A549 (cell line): ENCODE data around the gene RCAN2. TPM values are rescaled to one million over a fixed set of nuclear protein-coding genes. Genes with fewer than 3 reads are reported as not detected.

ENCODE experiments used
- ATAC-seq, 2 experiments: fragments of 200-7000 bp in 1 of 2; fragments of >200 bp in 1 of 2; cut with Nextera tagmentation in 1 of 2; cut with Tn5 transposase in 1 of 2; 3 replicates each; pipeline versions ENCODE4 v1.8.0 to v1.9.1; 2018 to 2020; ENCODE audit warnings: mild to moderate bottlenecking in 1 of 2, moderate library complexity in 1 of 2
- CTCF ChIA-PET: fragments of 300-600 bp; sonication (Branson Sonifier 250); formaldehyde crosslinking; extraction: SDS; loops from one replicate; lab custom pipeline; 2021; ENCODE audit warnings: antibody characterized with exemption, inconsistent platforms; lab: Yijun Ruan, JAX
- POLR2A ChIA-PET: fragments of 350-600 bp; formaldehyde crosslinking; extraction: SDS; loops from one replicate; lab custom pipeline; 2021; ENCODE audit warnings: antibody characterized with exemption, inconsistent platforms; lab: Yijun Ruan, JAX
- DNase-seq, 2 experiments: peaks; one replicate each; pipeline versions ENCODE4 v3.0.0 to v3.0.0-alpha.2; 2011 to 2016; ENCODE audit warnings: low read depth in 1 of 2, low spot score in 1 of 2
- FAIRE-seq: peaks from 2 replicates; lab custom pipeline; 2011; peaks lifted over from hg19 to GRCh38; lab: Jason Lieb, UNC
- H3K27ac ChIP-seq, 2 experiments: fragments of >200 bp; sonication (Bioruptor Twin); formaldehyde crosslinking; 3 replicates each; pipeline ENCODE4 v1.5.1; 2016 to 2017
- H3K4me1 ChIP-seq: fragments of >200 bp; sonication (Bioruptor Twin); formaldehyde crosslinking; 3 replicates; pipeline ENCODE4 v1.6.1; 2016
- H3K4me2 ChIP-seq: fragments of >200 bp; sonication (Bioruptor Twin); formaldehyde crosslinking; 3 replicates; pipeline ENCODE4 v1.6.1; 2016
- H3K4me3 ChIP-seq: fragments of >200 bp; sonication (Bioruptor Twin); formaldehyde crosslinking; 3 replicates; pipeline ENCODE4 v1.5.1; 2016
- H3K9me3 ChIP-seq: fragments of >200 bp; sonication (Bioruptor Twin); formaldehyde crosslinking; 3 replicates; pipeline ENCODE4 v1.6.1; 2016
- BHLHE40 ChIP-seq: IDR thresholded peaks from 2 replicates; pipeline ENCODE4 v1.6.1; 2012; ENCODE audit warnings: low read depth, low read length, inconsistent platforms
- CBX2 ChIP-seq: fragments of 200-600 bp; sonication (generic); IDR thresholded peaks from 2 replicates; pipeline ENCODE4 v1.6.1; 2016; ENCODE audit warnings: low read depth, mild to moderate bottlenecking, borderline replicate concordance
- CBX8 ChIP-seq: fragments of 200-600 bp; sonication (generic); IDR thresholded peaks from 2 replicates; pipeline ENCODE4 v1.6.1; 2016
- CHD2 ChIP-seq: fragments of 150-350 bp; IDR thresholded peaks from 2 replicates; pipeline ENCODE4 v1.6.1; 2014; ENCODE audit warnings: low read length; ENCODE audit not compliant: partially characterized antibody
- EHMT2 ChIP-seq: fragments of 200-600 bp; sonication (generic); IDR thresholded peaks from 2 replicates; pipeline ENCODE4 v1.6.1; 2016; ENCODE audit warnings: antibody characterized with exemption, low read depth, mild to moderate bottlenecking, moderate library complexity
- EP300 ChIP-seq, 2 experiments: fragments of >200 bp; sonication (Bioruptor Twin); formaldehyde crosslinking; IDR thresholded peaks; 2 replicates in 1 of 2; 3 replicates in 1 of 2; pipeline ENCODE4 v1.6.1; 2016 to 2017
- ESRRA ChIP-seq: fragments of 150-350 bp; IDR thresholded peaks from 2 replicates; pipeline ENCODE4 v1.6.1; 2014; ENCODE audit warnings: mild to moderate bottlenecking, low read length, borderline replicate concordance
- HES2 ChIP-seq: fragments of >200 bp; sonication (Bioruptor Twin); formaldehyde crosslinking; IDR thresholded peaks from 2 replicates; pipeline ENCODE4 v1.6.1; 2016
- HEYL ChIP-seq: fragments of 250-450 bp; sonication (Bioruptor Pico); IDR thresholded peaks from 2 replicates; pipeline ENCODE4 v1.8.0; 2021; ENCODE audit warnings: mild to moderate bottlenecking, moderate library complexity
- HOXA7 ChIP-seq: fragments of 250-450 bp; sonication (Bioruptor Pico); IDR thresholded peaks from 2 replicates; pipeline ENCODE4 v1.5.0; 2020; ENCODE audit warnings: mild to moderate bottlenecking, moderate library complexity
- HOXB13 ChIP-seq: fragments of 250-450 bp; sonication (Bioruptor Pico); IDR thresholded peaks from 2 replicates; pipeline ENCODE4 v1.5.0; 2020; ENCODE audit warnings: low read depth, mild to moderate bottlenecking, moderate library complexity
- HOXB5 ChIP-seq: fragments of 250-450 bp; sonication (Bioruptor Pico); IDR thresholded peaks from 2 replicates; pipeline ENCODE4 v1.5.0; 2020; ENCODE audit warnings: mild to moderate bottlenecking, moderate library complexity
- JUNB ChIP-seq: fragments of >200 bp; sonication (Bioruptor Twin); formaldehyde crosslinking; IDR thresholded peaks from 2 replicates; pipeline ENCODE4 v1.6.1; 2016
- MAFK ChIP-seq: fragments of 450-650 bp; IDR thresholded peaks from 2 replicates; pipeline ENCODE4 v1.6.1; 2014; ENCODE audit not compliant: partially characterized antibody
- MAZ ChIP-seq: fragments of 150-350 bp; IDR thresholded peaks from 2 replicates; pipeline ENCODE4 v1.6.1; 2014; ENCODE audit warnings: antibody characterized with exemption, low read depth, low read length, borderline replicate concordance
- MYC ChIP-seq: IDR thresholded peaks from 2 replicates; pipeline ENCODE4 v1.6.1; 2012; ENCODE audit warnings: mild to moderate bottlenecking, inconsistent platforms, low read length, improper control_type of control experiment, borderline replicate concordance
- NFE2L2 ChIP-seq: fragments of 150-350 bp; conservative IDR thresholded peaks from 2 replicates; pipeline ENCODE4 v1.6.1; 2014; ENCODE audit warnings: low read length
- NR3C1 ChIP-seq: fragments of >200 bp; sonication (Bioruptor Twin); formaldehyde crosslinking; IDR thresholded peaks from 3 replicates; pipeline ENCODE4 v1.6.1; 2017
- POLR2A ChIP-seq: IDR thresholded peaks from 2 replicates; pipeline ENCODE4 v1.6.1; 2012; ENCODE audit warnings: mild to moderate bottlenecking, low read length
- POLR2AphosphoS2 ChIP-seq: conservative IDR thresholded peaks from 2 replicates; pipeline ENCODE4 v1.6.1; 2012; ENCODE audit warnings: low read length, improper control_type of control experiment, inconsistent platforms
- RCOR1 ChIP-seq: fragments of 150-350 bp; IDR thresholded peaks from 2 replicates; pipeline ENCODE4 v1.6.1; 2014; ENCODE audit warnings: antibody characterized with exemption, low read length, low read depth
- RFX5 ChIP-seq: fragments of 450-650 bp; IDR thresholded peaks from 2 replicates; pipeline ENCODE4 v1.7.1; 2014; ENCODE audit warnings: antibody characterized with exemption, mild to moderate bottlenecking, moderate library complexity
- RNF2 ChIP-seq: fragments of 200-600 bp; sonication (generic); IDR thresholded peaks from 2 replicates; pipeline ENCODE4 v1.6.1; 2016; ENCODE audit warnings: low read depth, mild to moderate bottlenecking, antibody characterized with exemption, moderate library complexity, borderline replicate concordance
- SMC3 ChIP-seq: fragments of >200 bp; sonication (Bioruptor Twin); formaldehyde crosslinking; IDR thresholded peaks from 3 replicates; pipeline ENCODE4 v1.6.1; 2018; ENCODE audit warnings: inconsistent platforms
- TFCP2L1 ChIP-seq: fragments of 250-450 bp; sonication (Bioruptor Pico); IDR thresholded peaks from 2 replicates; pipeline ENCODE4 v1.5.0; 2021; ENCODE audit warnings: mild to moderate bottlenecking
- WGBS: methylation state at CpG from one replicate; pipeline ENCODE4 v1.1.6; 2017; ENCODE audit errors: missing lambda C conversion rate; 5-methylcytosine and 5-hydroxymethylcytosine counted together
- polyA plus RNA-seq, 4 experiments: library from polyadenylated mRNA; depleted of rRNA in 3 of 4; stranded (reverse); fragments of >200 nt; fragmentation: RNase III in 1 of 4; extraction: RNeasy Plus Mini Kit Qiagen cat#74134 plus additional on column Dnase treatment in 1 of 4; gene quantifications; 2 replicates in 3 of 4; 3 replicates in 1 of 4; pipeline ENCODE4 v1.2.3, GENCODE V29; 2011 to 2017
- TF ChIP-seq, protein P1 (sequence below): fragments of 450-650 bp; IDR thresholded peaks from 2 replicates; pipeline ENCODE4 v1.6.1; 2014; ENCODE audit warnings: antibody characterized with exemption
- TF ChIP-seq, protein P2 (sequence below): fragments of 150-350 bp; IDR thresholded peaks from 2 replicates; pipeline ENCODE4 v1.6.1; 2014; ENCODE audit warnings: low read depth, mild to moderate bottlenecking, low read length
- TF ChIP-seq, protein P3 (sequence below): IDR thresholded peaks from 2 replicates; pipeline ENCODE4 v1.6.1; 2012
- TF ChIP-seq, protein P4 (sequence below): IDR thresholded peaks from 2 replicates; pipeline ENCODE4 v1.6.1; 2012

RCAN2 gene
- polyA plus RNA-seq, 2 of the 4 experiments (the other 2 are of a cell fraction), result not detected

DNA sequence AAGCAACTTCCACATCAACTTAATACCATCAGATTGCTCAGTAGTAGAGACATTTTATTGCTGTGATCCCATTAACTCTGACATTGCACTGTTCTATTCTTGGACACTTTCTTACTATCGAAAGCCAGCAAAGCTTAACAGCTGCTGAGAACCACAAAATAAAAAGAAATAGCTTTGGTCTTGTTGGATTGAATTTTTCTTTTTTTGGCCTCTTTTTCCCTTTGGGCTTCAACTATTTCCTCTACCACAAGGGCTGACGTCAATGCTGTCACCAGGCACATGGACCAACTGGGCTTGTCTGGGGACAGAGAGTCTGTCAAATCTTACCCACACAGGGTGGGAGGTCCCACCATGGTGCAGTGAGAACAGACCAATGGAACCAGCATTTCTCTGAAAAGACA is 257.1 kb downstream of the RCAN2 start:
- CTCF ChIA-PET, result interaction anchor here (1.2 kb wide), 1 partner anchor 14 kb away, joined by 3 read pairs; no protein-coding TSS in a partner anchor
- Histone ChIP-seq H3K27ac (no peak overlapping the region), H3K4me3 (no peak overlapping the region), H3K4me2 (no peak overlapping the region), H3K9me3 (no peaks in the 10 kb centered on the region), H3K4me1 (no peaks in the 10 kb centered on the region)
- ATAC-seq (no peak), FAIRE-seq (no peak), DNase-seq (no peak)
- TF ChIP-seq POLR2AphosphoS2, result no peak
- no peak for TF ChIP-seq EP300 (IDR thresholded peaks at IDR 0.05)
- no peak for TF ChIP-seq SMC3
- TF ChIP-seq MAFK, result no peak
- TF ChIP-seq, protein P1, sequence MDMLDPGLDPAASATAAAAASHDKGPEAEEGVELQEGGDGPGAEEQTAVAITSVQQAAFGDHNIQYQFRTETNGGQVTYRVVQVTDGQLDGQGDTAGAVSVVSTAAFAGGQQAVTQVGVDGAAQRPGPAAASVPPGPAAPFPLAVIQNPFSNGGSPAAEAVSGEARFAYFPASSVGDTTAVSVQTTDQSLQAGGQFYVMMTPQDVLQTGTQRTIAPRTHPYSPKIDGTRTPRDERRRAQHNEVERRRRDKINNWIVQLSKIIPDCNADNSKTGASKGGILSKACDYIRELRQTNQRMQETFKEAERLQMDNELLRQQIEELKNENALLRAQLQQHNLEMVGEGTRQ, result no peak
- TF ChIP-seq BHLHE40, result no peak
- TF ChIP-seq, protein P2, sequence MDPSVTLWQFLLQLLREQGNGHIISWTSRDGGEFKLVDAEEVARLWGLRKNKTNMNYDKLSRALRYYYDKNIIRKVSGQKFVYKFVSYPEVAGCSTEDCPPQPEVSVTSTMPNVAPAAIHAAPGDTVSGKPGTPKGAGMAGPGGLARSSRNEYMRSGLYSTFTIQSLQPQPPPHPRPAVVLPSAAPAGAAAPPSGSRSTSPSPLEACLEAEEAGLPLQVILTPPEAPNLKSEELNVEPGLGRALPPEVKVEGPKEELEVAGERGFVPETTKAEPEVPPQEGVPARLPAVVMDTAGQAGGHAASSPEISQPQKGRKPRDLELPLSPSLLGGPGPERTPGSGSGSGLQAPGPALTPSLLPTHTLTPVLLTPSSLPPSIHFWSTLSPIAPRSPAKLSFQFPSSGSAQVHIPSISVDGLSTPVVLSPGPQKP, result no peak
- TF ChIP-seq MAZ, result no peak
- TF ChIP-seq HOXB5 (CRISPR knock-in tag), result no peak
- no peak for TF ChIP-seq RFX5
- no peak for TF ChIP-seq ESRRA
- TF ChIP-seq HES2, result no peak
- no peak for TF ChIP-seq NFE2L2
- no peak for TF ChIP-seq EHMT2
- TF ChIP-seq CBX8, result no peak
- TF ChIP-seq, protein P3, sequence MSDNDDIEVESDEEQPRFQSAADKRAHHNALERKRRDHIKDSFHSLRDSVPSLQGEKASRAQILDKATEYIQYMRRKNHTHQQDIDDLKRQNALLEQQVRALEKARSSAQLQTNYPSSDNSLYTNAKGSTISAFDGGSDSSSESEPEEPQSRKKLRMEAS, result no peak
- no peak for TF ChIP-seq HOXA7
- no peak for TF ChIP-seq HEYL
- TF ChIP-seq, protein P4, sequence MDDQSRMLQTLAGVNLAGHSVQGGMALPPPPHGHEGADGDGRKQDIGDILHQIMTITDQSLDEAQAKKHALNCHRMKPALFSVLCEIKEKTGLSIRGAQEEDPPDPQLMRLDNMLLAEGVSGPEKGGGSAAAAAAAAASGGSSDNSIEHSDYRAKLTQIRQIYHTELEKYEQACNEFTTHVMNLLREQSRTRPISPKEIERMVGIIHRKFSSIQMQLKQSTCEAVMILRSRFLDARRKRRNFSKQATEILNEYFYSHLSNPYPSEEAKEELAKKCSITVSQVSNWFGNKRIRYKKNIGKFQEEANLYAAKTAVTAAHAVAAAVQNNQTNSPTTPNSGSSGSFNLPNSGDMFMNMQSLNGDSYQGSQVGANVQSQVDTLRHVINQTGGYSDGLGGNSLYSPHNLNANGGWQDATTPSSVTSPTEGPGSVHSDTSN, result no peak
- WGBS, result 39% methylated on average over 2 of the region's 2 CpGs
- POLR2A ChIA-PET, result no interaction called here

DNA sequence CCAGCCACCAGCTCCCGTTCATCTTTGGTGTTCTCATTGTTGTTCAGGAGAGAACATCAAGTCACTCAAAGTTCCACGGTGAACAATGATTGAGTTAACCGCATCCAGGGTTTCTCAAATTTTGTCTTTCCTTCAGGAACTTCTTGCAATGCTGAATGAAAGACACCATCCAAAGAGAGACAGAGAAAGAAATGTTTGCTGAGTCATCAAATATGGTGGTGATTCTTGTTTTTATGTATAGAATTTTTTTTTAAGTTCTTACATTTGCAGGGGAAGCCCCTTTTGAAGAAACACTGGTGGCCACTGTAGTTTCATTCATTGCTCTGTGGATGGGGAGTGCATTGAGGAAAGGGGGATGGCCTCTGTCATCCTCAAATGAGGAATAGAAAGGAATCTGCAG is 258.1 kb downstream of the RCAN2 start:
- no peaks in the 10 kb centered on the region for H3K4me1 ChIP-seq
- TF ChIP-seq CBX8 (no peak), MAFK (peak; percentile 95), CBX2 (no peak), RNF2 (no peak), RCOR1 (no peak)
- TF ChIP-seq, all 56 proteins: peak for 1
- no peak for DNase-seq
- no peak overlapping the region for H3K27ac ChIP-seq
- no peak for FAIRE-seq
- no peak overlapping the region for H3K4me2 ChIP-seq
- ChIA-PET POLR2A (no interaction called here), CTCF (interaction anchor here (1.2 kb wide), 1 partner anchor 15 kb away, joined by 3 read pairs; no protein-coding TSS in a partner anchor)
- ATAC-seq, result no peak
- 25% methylated on average over 3 of the region's 3 CpGs for WGBS
- no peaks in the 10 kb centered on the region for H3K9me3 ChIP-seq
- no peak overlapping the region for H3K4me3 ChIP-seq

DNA sequence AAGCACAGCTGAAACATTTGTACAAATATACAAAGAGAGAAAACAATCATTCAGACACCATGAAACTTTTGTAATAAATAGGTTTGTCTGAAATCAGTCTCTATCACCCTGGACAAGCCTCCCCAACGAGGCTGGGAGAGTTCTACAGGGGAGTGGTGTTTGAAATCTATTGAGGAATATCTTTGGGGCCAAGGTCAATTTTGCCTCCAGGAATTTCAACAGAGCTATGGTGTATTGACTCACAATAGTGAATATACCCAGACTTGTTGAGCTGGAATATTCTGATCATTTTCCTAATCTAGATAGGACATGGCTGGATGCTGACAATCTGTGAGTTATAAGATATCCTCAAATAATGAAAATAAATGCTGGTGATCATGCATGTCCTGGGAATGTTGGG is 269.0 kb downstream of the RCAN2 start:
- 0% methylated on average over 1 of the region's 1 CpG for WGBS
- CTCF ChIA-PET, result interaction anchor here (1.4 to 1.7 kb wide), 2 partner anchors 16 to 768 kb away, joined by 3 to 5 read pairs; no protein-coding TSS in a partner anchor
- no peak for TF ChIP-seq NR3C1
- TF ChIP-seq HEYL, result no peak
- no peak for TF ChIP-seq BHLHE40
- TF ChIP-seq, protein P4, result no peak
- no peak for TF ChIP-seq TFCP2L1
- TF ChIP-seq, protein P2, result no peak
- no peak for TF ChIP-seq RCOR1
- no peak for TF ChIP-seq SMC3
- TF ChIP-seq JUNB, result no peak
- no peak for TF ChIP-seq HOXB13 (CRISPR knock-in tag)
- TF ChIP-seq POLR2A, result no peak
- no peak for TF ChIP-seq CHD2
- TF ChIP-seq MYC, result no peak

More for the DNA sequence above, 269.0 kb downstream of the RCAN2 start:
- POLR2A ChIA-PET, result no interaction called here
- no peak for DNase-seq
- no peaks in the 10 kb centered on the region for H3K9me3 ChIP-seq
- H3K27ac ChIP-seq, result no peak overlapping the region
- no peak overlapping the region for H3K4me3 ChIP-seq
- no peak for FAIRE-seq
- no peaks in the 10 kb centered on the region for H3K4me1 ChIP-seq
- ATAC-seq, result no peak
- H3K4me2 ChIP-seq, result no peak overlapping the region
